Right lobe of liver (tissue), 6 donors: ENCODE measurements around the gene FGD2. TPM values are rescaled to one million over a fixed set of nuclear protein-coding genes. Genes with fewer than 3 reads are reported as not detected.

Experiments used
- ATAC-seq, 4 donors: fragments of 200-7000 bp; cut with Tn5 transposase; one replicate each; pipeline ENCODE4 v1.9.1; 2020; ENCODE audit warnings: mild to moderate bottlenecking in 4 of 4, moderate library complexity in 4 of 4
- DNase-seq, 3 donors: peaks; one replicate each; pipeline ENCODE4 v3.0.0-alpha.2; 2020
- H3K27ac ChIP-seq, 3 donors: fragments of 200-600 bp; one replicate each; pipeline ENCODE4 v1.8.0; 2022
- H3K27me3 ChIP-seq, 2 donors: fragments of 200-600 bp; one replicate each; pipeline ENCODE4 v1.8.0; 2022
- H3K36me3 ChIP-seq, 4 donors: fragments of 200-600 bp; sonication (generic) in 1 of 4; one replicate each; pipeline versions ENCODE4 v1.5.1 to v1.8.0; 2017 to 2022; ENCODE audit warnings: control low read depth in 1 of 4
- H3K4me1 ChIP-seq, 4 donors: fragments of 200-600 bp; sonication (generic) in 1 of 4; one replicate each; pipeline versions ENCODE4 v1.5.1 to v1.8.0; 2017 to 2022; ENCODE audit warnings: control low read depth in 1 of 4
- H3K4me3 ChIP-seq, 3 donors: fragments of 200-600 bp; one replicate each; pipeline ENCODE4 v1.8.0; 2022
- H3K9me3 ChIP-seq, 4 donors: fragments of 200-600 bp; sonication (generic) in 1 of 4; one replicate each; pipeline versions ENCODE4 v1.5.1 to v1.8.0; 2017 to 2022; ENCODE audit warnings: control low read depth in 1 of 4
- CTCF ChIP-seq, 4 donors: fragments of 200-600 bp in 3 of 4; fragments of 450-650 bp in 1 of 4; IDR thresholded peaks; one replicate each; pipeline versions ENCODE4 v1.5.1 to v1.8.0; 2016 to 2022; ENCODE audit warnings: antibody characterized with exemption in 4 of 4, mild to moderate bottlenecking in 2 of 4
- POLR2A ChIP-seq: fragments of 450-650 bp; IDR thresholded peaks from one replicate; pipeline ENCODE4 v1.6.1; 2017; ENCODE audit warnings: antibody characterized with exemption, mild to moderate bottlenecking
- WGBS: methylation state at CpG from one replicate; pipeline ENCODE4 v1.1.6; 2018; ENCODE audit warnings: low coverage, low lambda C conversion rate; ENCODE audit not compliant: insufficient coverage; ENCODE audit errors: missing lambda C conversion rate; 5-methylcytosine and 5-hydroxymethylcytosine counted together
- intact Hi-C, 2 donors: fragments of 100-400 bp; cut with DNase I; formaldehyde crosslinking; loops; one replicate each; pipeline versions ENCODE4 v1.11.2 to v1.14.1; 2022
- total RNA-seq, 6 experiments: library from RNA; depleted of rRNA in 2 of 6; stranded (reverse); fragments of >200 nt in 2 of 6; fragmentation: NEBNext Ultra II Directional in 3 of 6; extraction: Animal tissue kit (Norgen Biotek cat#: 25700) in 3 of 6; gene quantifications; one replicate each; pipeline versions ENCODE4 v1.1.0 to v1.2.4, GENCODE V29; 2016 to 2023
- donor health status: DM: no; HTN: yes; CAD: no.
- donor health status: DM: no; HTN: no; CAD: no.
- donor health status: DM: no; HTN: no; CAD: no.
- donor health status: DM: no; HTN: yes; CAD: no.
- donor health status: DM: no; HTN: yes; CAD: no.

Gene FGD2
- total RNA-seq, 6 experiments from 2014 or later: 6.6 to 15.6 (median 9.6) TPM

DNA sequence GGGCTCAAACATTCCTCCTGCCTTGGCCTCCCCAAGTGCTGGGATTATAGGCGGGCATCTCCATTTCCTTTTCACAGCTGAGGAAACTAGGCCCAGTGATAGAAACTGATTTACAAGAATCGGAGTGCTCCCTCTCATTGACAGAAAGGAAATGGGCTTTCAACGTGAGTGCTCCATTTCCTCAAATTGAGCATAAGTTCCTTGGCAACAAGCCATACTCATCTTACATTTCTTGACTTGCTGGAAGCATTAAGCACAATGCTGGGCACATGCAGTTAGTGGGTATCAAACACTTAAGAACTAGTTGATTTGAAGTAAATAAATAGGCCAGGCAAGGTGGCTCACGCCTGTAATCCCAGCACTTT, 54.7 kb downstream of the FGD2 start:
- intact Hi-C loops: no loop called here
- Histone ChIP-seq H3K27ac (peak overlapping the region; percentile 59 to 87 (median 66)), H3K4me3 (no peak overlapping the region), H3K4me1 (peaks cover 0 to 34% (median 14%) of the 10 kb centered on the region in 4 donors), H3K27me3 (no peaks in the 10 kb centered on the region), H3K9me3 (no peaks in the 10 kb centered on the region), H3K36me3 (no peaks in the 10 kb centered on the region)
- 48% methylated on average over 4 of the region's 4 CpGs for WGBS
- DNase-seq (no peak), ATAC-seq (no peak)
- TF ChIP-seq CTCF (IDR thresholded peaks at IDR 0.05) (no peak), POLR2A (no peak)

DNA sequence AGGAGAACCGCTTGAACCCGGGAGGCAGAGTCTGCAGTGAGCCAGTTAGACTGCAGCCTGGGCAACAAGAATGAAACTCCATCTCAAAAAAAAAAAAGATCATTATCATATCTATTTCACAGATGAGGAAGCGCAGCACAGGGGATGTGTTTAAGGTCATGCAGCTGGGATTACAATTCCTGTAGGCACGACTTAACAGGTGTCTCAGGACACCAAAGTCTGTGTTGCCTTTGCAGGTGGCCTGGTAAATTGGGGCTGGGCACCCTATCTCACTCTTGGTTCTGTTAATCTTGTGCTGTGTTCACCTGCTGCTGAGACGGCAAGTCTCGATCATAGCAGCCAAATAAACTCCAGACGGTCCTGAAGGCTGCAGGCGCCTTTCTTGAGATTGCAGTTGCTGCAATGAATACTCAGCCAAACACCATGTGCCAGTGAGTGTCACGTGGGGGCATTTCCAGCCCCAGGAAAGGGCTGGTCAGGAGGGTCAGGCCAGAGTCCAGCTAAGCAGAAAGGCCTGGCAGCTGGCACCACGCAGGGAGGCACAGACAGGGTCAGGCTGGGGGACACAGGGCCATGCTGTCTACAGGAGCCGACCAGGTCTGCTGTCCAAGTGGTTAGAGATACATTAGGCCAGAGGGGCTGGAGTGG, 55.8 kb downstream of the FGD2 start:
- peak; percentile 86 to 95 (median 94) for DNase-seq
- intact Hi-C loops: no loop called here
- 43% methylated on average over 9 of the region's 11 CpGs for WGBS

DNA sequence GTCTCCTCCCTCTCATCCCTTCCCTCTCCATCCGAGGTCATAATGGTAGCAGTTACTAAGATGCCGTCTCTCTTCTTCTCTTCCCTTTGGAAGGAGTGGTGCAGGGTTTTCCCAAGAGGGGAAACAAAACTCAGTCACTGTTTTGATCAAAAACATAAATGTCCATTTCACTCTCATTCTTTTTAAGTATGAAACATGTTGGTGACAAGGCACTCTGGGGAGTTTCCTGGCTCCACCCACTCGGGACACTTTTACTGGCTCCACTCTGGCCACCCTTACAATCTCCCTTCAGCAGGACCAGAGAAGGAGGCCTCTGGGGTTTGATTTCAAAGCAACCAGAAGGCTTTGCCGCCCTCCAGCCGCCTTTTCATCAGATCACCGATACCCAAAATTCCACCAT, 57.0 kb downstream of the FGD2 start:
- H3K4me3 ChIP-seq: no peak overlapping the region
- intact Hi-C loops: no loop called here
- 73% methylated on average over 6 of the region's 6 CpGs for WGBS
- H3K27me3 ChIP-seq: no peaks in the 10 kb centered on the region
- H3K36me3 ChIP-seq: no peaks in the 10 kb centered on the region
- ATAC-seq: no peak
- no peak for TF ChIP-seq CTCF (IDR thresholded peaks at IDR 0.05)
- TF ChIP-seq POLR2A: no peak
- peaks cover 0 to 34% (median 14%) of the 10 kb centered on the region in 4 donors for H3K4me1 ChIP-seq
- H3K27ac ChIP-seq: peak overlapping the region in 1 of 3 donors; percentile 87
- DNase-seq: no peak
- no peaks in the 10 kb centered on the region for H3K9me3 ChIP-seq

More for the DNA sequence above, 55.8 kb downstream of the FGD2 start:
- no peak for TF ChIP-seq CTCF (IDR thresholded peaks at IDR 0.05)
- TF ChIP-seq POLR2A: peak; percentile 53
- Histone ChIP-seq H3K27ac (peak overlapping the region; percentile 37 to 87 (median 51)), H3K36me3 (no peaks in the 10 kb centered on the region), H3K27me3 (no peaks in the 10 kb centered on the region), H3K4me1 (peaks cover 0 to 34% (median 14%) of the 10 kb centered on the region in 4 donors), H3K9me3 (no peaks in the 10 kb centered on the region), H3K4me3 (no peak overlapping the region)
- peak; percentile 83 to 95 (median 93) for ATAC-seq

DNA sequence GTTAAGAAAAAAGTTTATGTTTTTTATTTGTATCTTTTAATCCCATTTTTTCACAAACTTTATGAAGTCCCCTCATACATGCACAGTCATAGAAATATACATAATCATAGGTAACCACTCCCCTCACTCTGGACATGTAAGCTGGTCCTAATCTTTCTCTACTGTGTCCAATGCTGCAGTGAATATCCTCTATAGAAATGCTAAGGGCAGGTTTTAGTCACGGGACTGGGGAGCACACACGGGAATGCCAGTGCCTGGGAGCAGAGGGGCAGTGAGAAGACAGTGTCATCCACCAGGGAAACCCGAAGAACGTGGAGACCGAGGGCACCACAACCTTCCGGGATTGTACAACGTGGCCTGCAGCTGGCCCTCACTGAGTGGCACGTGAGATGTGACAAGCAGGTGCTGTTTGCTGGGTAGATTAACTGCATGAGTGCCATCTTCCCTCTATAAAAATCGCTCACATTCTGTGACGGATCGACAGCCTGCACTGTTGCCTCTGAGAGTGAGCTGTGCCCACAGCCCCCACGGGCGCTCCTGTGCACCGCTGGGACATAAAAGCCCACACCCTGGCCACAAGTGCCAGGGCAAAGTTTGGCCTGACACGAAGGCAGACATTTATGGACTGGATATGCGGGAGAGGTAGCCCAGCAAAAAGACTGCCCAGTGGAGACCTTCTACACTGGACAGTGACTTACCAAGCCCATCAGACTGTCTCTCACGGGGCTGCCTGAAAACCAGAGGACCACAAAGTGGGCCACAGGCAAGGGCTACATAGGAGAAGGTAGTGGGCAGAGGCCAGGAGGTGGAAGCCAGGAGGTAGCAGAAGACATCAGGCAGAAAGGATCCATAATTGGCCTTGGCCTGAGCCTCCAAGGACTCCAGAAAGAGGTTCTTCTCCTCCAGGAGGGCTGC, 63.2 kb downstream of the FGD2 start:
- Histone ChIP-seq H3K4me3 (no peak overlapping the region), H3K27ac (no peak overlapping the region), H3K36me3 (no peaks in the 10 kb centered on the region), H3K27me3 (no peaks in the 10 kb centered on the region), H3K4me1 (peaks cover 0 to 21% (median 0%) of the 10 kb centered on the region in 4 donors), H3K9me3 (no peaks in the 10 kb centered on the region)
- intact Hi-C loops: no loop called here
- TF ChIP-seq CTCF (IDR thresholded peaks at IDR 0.05): no peak
- no peak for TF ChIP-seq POLR2A
- 96% methylated on average over 4 of the region's 17 CpGs for WGBS
- no peak for DNase-seq
- ATAC-seq: no peak
